ENCODE results near the gene SGPP2.

Gene SGPP2

DNA sequence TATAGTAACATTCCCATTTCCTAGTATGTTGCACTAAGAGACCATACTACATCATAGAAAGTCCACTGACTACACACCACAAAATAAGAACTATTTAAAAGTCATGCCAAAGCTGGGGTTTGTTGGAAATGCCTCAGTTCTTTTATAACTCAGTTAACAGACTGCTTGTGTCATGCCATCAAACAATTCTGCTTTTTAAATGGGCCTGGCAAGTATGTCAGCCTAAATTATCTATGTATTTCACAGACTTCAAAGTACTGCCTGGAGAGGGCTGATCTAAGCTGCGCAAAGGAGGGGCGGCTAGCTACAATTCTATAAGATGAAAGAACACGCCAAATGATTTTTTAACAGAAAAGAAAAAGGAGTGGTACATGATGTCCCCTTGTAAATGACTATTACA, 182.0 kb downstream of the SGPP2 start:
- Histone ChIP-seq H3K9me3 (ENCODE audit: control insufficient read depth, insufficient read depth, low read length) (no peaks in the 10 kb centered on the region), H4K20me1 (ENCODE audit: control insufficient read depth, insufficient read depth, low read depth, low read length) (0 out of 2 replicates have a peak, but pooled peaks cover 3% of the 10 kb centered on the region), H3K27me3 (ENCODE audit: control insufficient read depth, low read length) (no peaks in the 10 kb centered on the region), H3K79me2 (ENCODE audit: control insufficient read depth, low read length) (peaks cover 12% of the 10 kb centered on the region; the same call in 1 of the 2 replicates), H3K4me2 (ENCODE audit: low read length) (no peak overlapping the region), H3K36me3 (ENCODE audit: control insufficient read depth, low read length) (peaks cover 67% of the 10 kb centered on the region), H3F3A (ENCODE audit: control insufficient read depth, insufficient read depth) (no peaks in the 10 kb centered on the region), H3K4me3 (ENCODE audit: low read length) (no peak overlapping the region), H3K27ac (ENCODE audit: low read depth, low read length) (no peak overlapping the region), H3K9me2 (replicated peaks; ENCODE audit: control insufficient read depth, low read length) (no peaks in the 10 kb centered on the region), H3K4me1 (ENCODE audit: control insufficient read depth, low read length) (no peaks in the 10 kb centered on the region)
- no peak for TF ChIP-seq EZH2phosphoT487 (IDR thresholded peaks at IDR 0.05; ENCODE audit: borderline replicate concordance, low read length)
- TF ChIP-seq, protein P1, sequence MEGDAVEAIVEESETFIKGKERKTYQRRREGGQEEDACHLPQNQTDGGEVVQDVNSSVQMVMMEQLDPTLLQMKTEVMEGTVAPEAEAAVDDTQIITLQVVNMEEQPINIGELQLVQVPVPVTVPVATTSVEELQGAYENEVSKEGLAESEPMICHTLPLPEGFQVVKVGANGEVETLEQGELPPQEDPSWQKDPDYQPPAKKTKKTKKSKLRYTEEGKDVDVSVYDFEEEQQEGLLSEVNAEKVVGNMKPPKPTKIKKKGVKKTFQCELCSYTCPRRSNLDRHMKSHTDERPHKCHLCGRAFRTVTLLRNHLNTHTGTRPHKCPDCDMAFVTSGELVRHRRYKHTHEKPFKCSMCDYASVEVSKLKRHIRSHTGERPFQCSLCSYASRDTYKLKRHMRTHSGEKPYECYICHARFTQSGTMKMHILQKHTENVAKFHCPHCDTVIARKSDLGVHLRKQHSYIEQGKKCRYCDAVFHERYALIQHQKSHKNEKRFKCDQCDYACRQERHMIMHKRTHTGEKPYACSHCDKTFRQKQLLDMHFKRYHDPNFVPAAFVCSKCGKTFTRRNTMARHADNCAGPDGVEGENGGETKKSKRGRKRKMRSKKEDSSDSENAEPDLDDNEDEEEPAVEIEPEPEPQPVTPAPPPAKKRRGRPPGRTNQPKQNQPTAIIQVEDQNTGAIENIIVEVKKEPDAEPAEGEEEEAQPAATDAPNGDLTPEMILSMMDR (IDR thresholded peaks at IDR 0.05; ENCODE audit: low read depth, low read length, poor library complexity, severe bottlenecking): no peak

GRCh38 chr2:222608081-222608480, 183.7 kb downstream of the SGPP2 start:
- no peaks in the 10 kb centered on the region for H3K9me2 ChIP-seq (replicated peaks; ENCODE audit: control insufficient read depth, low read length)
- peaks cover 74% of the 10 kb centered on the region for H3K36me3 ChIP-seq (ENCODE audit: control insufficient read depth, low read length)
- no peaks in the 10 kb centered on the region for H3K4me1 ChIP-seq (ENCODE audit: control insufficient read depth, low read length)
- no peak overlapping the region for H3K27ac ChIP-seq (ENCODE audit: low read depth, low read length)
- H3K4me3 ChIP-seq (ENCODE audit: low read length): no peak overlapping the region
- peaks cover 19% of the 10 kb centered on the region for H3K79me2 ChIP-seq (ENCODE audit: control insufficient read depth, low read length)
- no peak for TF ChIP-seq EZH2phosphoT487 (IDR thresholded peaks at IDR 0.05; ENCODE audit: borderline replicate concordance, low read length)
- TF ChIP-seq, protein P1 (IDR thresholded peaks at IDR 0.05; ENCODE audit: low read depth, low read length, poor library complexity, severe bottlenecking): no peak
- peaks cover 8% of the 10 kb centered on the region for H4K20me1 ChIP-seq (ENCODE audit: control insufficient read depth, insufficient read depth, low read depth, low read length)
- H3F3A ChIP-seq (ENCODE audit: control insufficient read depth, insufficient read depth): no peaks in the 10 kb centered on the region
- no peaks in the 10 kb centered on the region for H3K9me3 ChIP-seq (ENCODE audit: control insufficient read depth, insufficient read depth, low read length)
- H3K27me3 ChIP-seq (ENCODE audit: control insufficient read depth, low read length): no peaks in the 10 kb centered on the region
- no peak overlapping the region for H3K4me2 ChIP-seq (ENCODE audit: low read length)

- H3K4me2 ChIP-seq (ENCODE audit: low read length): no peak overlapping the region
- H3F3A ChIP-seq (ENCODE audit: control insufficient read depth, insufficient read depth): no peaks in the 10 kb centered on the region
- H3K27ac ChIP-seq (ENCODE audit: low read depth, low read length): no peak overlapping the region
- H4K20me1 ChIP-seq (ENCODE audit: control insufficient read depth, insufficient read depth, low read depth, low read length): peaks cover 8% of the 10 kb centered on the region
- no peak overlapping the region for H3K4me3 ChIP-seq (ENCODE audit: low read length)
- no peaks in the 10 kb centered on the region for H3K4me1 ChIP-seq (ENCODE audit: control insufficient read depth, low read length)
- no peaks in the 10 kb centered on the region for H3K9me3 ChIP-seq (ENCODE audit: control insufficient read depth, insufficient read depth, low read length)
- TF ChIP-seq, protein P1 (IDR thresholded peaks at IDR 0.05; ENCODE audit: low read depth, low read length, poor library complexity, severe bottlenecking): no peak
- TF ChIP-seq EZH2phosphoT487 (IDR thresholded peaks at IDR 0.05; ENCODE audit: borderline replicate concordance, low read length): no peak
- peaks cover 83% of the 10 kb centered on the region for H3K36me3 ChIP-seq (ENCODE audit: control insufficient read depth, low read length)
- no peaks in the 10 kb centered on the region for H3K9me2 ChIP-seq (replicated peaks; ENCODE audit: control insufficient read depth, low read length)
- H3K79me2 ChIP-seq (ENCODE audit: control insufficient read depth, low read length): peaks cover 18% of the 10 kb centered on the region
- no peaks in the 10 kb centered on the region for H3K27me3 ChIP-seq (ENCODE audit: control insufficient read depth, low read length)
Measured at GRCh38 chr2:222609381-222609780, 185.0 kb downstream of the SGPP2 start.

All from DOHH2 (cell line).